ENCODE data around the gene SLC25A53. TPM values are rescaled to one million over a fixed set of nuclear protein-coding genes. Genes with fewer than 3 reads are reported as not detected.

The SLC25A53 gene
- total and polyA plus RNA-seq, 2 of the 13 experiments (the other 11 are each of a cell fraction or from before 2014, with no cell fraction given), result 3.4 to 4.5 TPM

DNA sequence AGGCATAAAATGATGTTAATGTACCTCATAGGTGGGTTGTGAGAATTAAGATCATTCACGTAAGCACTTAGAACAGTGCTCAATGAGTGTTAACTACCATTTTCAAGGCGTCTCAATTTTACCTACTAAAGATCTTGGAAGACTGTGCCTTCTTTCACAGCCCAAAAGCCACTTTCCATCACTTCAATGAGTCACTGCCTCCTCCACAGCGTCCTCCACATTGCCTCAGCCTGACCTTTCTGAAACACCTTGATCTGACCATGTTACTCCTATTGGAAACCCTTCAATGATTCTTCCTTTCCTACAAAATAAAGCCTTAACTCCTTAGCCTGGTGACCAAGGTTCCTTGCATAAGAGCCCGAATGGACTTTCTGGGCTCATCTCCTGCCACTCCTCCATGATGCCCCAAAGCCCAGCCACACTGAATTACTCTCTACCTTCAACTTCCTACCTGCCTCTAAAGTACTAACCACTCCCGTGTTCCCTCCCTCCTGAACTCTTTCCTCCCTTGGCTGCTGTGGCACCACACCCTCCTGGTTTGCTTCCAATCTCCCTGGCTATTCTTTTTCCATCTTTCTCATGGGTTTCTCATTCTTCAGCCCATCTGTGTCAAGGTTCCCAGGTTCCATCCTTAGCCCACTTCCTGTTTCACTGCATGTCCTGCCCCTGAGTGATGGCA lies 22.1 kb downstream of the SLC25A53 start:
- Histone ChIP-seq H3K27ac (ENCODE audit: extremely low read length, insufficient read depth, low read length) (no peak overlapping the region), H3K4me3 (replicated peaks in 1 of 3; ENCODE audit: insufficient read depth in 1 of 3, low read depth in 2 of 3, low read length in 3 of 3) (no peak overlapping the region), H3K4me2 (ENCODE audit: low read depth, low read length) (no peak overlapping the region), H4K20me1 (ENCODE audit: insufficient read depth, low read length) (no peaks in the 10 kb centered on the region), H3K9me3 (ENCODE audit: low read length) (no peaks in the 10 kb centered on the region), H3K4me1 (ENCODE audit: insufficient read depth, low read length) (no peaks in the 10 kb centered on the region), H3K9ac (ENCODE audit: insufficient read depth, low read depth, low read length) (no peak overlapping the region), H3K79me2 (ENCODE audit: insufficient read depth, low read length) (no peaks in the 10 kb centered on the region), H3K36me3 (replicated peaks in 1 of 2; ENCODE audit: control insufficient read depth in 1 of 2, insufficient read depth in 2 of 2, low read length in 2 of 2) (no peaks in the 10 kb centered on the region), H3K27me3 (ENCODE audit: control insufficient read depth in 1 of 2, insufficient read depth in 2 of 2, low read length in 2 of 2) (no peaks in the 10 kb centered on the region), H2AFZ (ENCODE audit: low read length) (no peak overlapping the region)
- intact Hi-C loops (cut with micrococcal nuclease; ENCODE audit: unreplicated experiment) (no loop called here), in situ Hi-C loops (cut with HindIII; ENCODE audit: extremely low pct_ligation_motif_present, low pct_unique_long_range_greater_than_20kb) (no loop called here)
- FAIRE-seq, result no peak
- ChIA-PET POLR2A (no interaction called here), CTCF (ENCODE audit: low intra/inter-chr PET ratio, low total read pairs) (no interaction called here)
- no peak for ATAC-seq
- DNase-seq (ENCODE audit: low spot score), result no peak
- no TSS peak for BruUV-seq (replicated peaks)
- 92% methylated on average over 5 of the region's 5 CpGs for WGBS (ENCODE audit: low lambda C conversion rate)
- TF ChIP-seq ZNF850 (CRISPR knock-in tag; conservative IDR thresholded peaks at IDR 0.05), result no peak
- no peak for TF ChIP-seq ZNF33A (CRISPR knock-in tag; IDR thresholded peaks at IDR 0.05; ENCODE audit: borderline replicate concordance)
- TF ChIP-seq HCFC1 (IDR thresholded peaks at IDR 0.05; ENCODE audit: low read depth, low read length), result no peak
- TF ChIP-seq, protein P1, sequence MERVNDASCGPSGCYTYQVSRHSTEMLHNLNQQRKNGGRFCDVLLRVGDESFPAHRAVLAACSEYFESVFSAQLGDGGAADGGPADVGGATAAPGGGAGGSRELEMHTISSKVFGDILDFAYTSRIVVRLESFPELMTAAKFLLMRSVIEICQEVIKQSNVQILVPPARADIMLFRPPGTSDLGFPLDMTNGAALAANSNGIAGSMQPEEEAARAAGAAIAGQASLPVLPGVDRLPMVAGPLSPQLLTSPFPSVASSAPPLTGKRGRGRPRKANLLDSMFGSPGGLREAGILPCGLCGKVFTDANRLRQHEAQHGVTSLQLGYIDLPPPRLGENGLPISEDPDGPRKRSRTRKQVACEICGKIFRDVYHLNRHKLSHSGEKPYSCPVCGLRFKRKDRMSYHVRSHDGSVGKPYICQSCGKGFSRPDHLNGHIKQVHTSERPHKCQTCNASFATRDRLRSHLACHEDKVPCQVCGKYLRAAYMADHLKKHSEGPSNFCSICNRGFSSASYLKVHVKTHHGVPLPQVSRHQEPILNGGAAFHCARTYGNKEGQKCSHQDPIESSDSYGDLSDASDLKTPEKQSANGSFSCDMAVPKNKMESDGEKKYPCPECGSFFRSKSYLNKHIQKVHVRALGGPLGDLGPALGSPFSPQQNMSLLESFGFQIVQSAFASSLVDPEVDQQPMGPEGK (CRISPR knock-in tag; IDR thresholded peaks at IDR 0.05), result no peak
- no peak for TF ChIP-seq ATM (IDR thresholded peaks at IDR 0.05; ENCODE audit: borderline replicate concordance)
- TF ChIP-seq, protein P2, sequence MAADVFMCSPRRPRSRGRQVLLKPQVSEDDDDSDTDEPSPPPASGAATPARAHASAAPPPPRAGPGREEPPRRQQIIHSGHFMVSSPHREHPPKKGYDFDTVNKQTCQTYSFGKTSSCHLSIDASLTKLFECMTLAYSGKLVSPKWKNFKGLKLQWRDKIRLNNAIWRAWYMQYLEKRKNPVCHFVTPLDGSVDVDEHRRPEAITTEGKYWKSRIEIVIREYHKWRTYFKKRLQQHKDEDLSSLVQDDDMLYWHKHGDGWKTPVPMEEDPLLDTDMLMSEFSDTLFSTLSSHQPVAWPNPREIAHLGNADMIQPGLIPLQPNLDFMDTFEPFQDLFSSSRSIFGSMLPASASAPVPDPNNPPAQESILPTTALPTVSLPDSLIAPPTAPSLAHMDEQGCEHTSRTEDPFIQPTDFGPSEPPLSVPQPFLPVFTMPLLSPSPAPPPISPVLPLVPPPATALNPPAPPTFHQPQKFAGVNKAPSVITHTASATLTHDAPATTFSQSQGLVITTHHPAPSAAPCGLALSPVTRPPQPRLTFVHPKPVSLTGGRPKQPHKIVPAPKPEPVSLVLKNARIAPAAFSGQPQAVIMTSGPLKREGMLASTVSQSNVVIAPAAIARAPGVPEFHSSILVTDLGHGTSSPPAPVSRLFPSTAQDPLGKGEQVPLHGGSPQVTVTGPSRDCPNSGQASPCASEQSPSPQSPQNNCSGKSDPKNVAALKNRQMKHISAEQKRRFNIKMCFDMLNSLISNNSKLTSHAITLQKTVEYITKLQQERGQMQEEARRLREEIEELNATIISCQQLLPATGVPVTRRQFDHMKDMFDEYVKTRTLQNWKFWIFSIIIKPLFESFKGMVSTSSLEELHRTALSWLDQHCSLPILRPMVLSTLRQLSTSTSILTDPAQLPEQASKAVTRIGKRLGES (CRISPR knock-in tag; IDR thresholded peaks at IDR 0.05; ENCODE audit: borderline replicate concordance), result no peak
- no peak for TF ChIP-seq MYNN (CRISPR knock-in tag; IDR thresholded peaks at IDR 0.05; ENCODE audit: low read depth)
- TF ChIP-seq, protein P3, sequence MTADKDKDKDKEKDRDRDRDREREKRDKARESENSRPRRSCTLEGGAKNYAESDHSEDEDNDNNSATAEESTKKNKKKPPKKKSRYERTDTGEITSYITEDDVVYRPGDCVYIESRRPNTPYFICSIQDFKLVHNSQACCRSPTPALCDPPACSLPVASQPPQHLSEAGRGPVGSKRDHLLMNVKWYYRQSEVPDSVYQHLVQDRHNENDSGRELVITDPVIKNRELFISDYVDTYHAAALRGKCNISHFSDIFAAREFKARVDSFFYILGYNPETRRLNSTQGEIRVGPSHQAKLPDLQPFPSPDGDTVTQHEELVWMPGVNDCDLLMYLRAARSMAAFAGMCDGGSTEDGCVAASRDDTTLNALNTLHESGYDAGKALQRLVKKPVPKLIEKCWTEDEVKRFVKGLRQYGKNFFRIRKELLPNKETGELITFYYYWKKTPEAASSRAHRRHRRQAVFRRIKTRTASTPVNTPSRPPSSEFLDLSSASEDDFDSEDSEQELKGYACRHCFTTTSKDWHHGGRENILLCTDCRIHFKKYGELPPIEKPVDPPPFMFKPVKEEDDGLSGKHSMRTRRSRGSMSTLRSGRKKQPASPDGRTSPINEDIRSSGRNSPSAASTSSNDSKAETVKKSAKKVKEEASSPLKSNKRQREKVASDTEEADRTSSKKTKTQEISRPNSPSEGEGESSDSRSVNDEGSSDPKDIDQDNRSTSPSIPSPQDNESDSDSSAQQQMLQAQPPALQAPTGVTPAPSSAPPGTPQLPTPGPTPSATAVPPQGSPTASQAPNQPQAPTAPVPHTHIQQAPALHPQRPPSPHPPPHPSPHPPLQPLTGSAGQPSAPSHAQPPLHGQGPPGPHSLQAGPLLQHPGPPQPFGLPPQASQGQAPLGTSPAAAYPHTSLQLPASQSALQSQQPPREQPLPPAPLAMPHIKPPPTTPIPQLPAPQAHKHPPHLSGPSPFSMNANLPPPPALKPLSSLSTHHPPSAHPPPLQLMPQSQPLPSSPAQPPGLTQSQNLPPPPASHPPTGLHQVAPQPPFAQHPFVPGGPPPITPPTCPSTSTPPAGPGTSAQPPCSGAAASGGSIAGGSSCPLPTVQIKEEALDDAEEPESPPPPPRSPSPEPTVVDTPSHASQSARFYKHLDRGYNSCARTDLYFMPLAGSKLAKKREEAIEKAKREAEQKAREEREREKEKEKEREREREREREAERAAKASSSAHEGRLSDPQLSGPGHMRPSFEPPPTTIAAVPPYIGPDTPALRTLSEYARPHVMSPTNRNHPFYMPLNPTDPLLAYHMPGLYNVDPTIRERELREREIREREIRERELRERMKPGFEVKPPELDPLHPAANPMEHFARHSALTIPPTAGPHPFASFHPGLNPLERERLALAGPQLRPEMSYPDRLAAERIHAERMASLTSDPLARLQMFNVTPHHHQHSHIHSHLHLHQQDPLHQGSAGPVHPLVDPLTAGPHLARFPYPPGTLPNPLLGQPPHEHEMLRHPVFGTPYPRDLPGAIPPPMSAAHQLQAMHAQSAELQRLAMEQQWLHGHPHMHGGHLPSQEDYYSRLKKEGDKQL (CRISPR knock-in tag; IDR thresholded peaks at IDR 0.05; ENCODE audit: low read depth), result no peak
- no peak for TF ChIP-seq MED1 (CRISPR knock-in tag; IDR thresholded peaks at IDR 0.05)
- TF ChIP-seq, protein P4, sequence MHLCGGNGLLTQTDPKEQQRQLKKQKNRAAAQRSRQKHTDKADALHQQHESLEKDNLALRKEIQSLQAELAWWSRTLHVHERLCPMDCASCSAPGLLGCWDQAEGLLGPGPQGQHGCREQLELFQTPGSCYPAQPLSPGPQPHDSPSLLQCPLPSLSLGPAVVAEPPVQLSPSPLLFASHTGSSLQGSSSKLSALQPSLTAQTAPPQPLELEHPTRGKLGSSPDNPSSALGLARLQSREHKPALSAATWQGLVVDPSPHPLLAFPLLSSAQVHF (CRISPR knock-in tag; IDR thresholded peaks at IDR 0.05), result no peak
